GM12892 (cell line): ENCODE data around the gene SLC13A2.

ENCODE experiments used
- POLR2A ChIP-seq: IDR thresholded peaks from 2 replicates; pipeline ENCODE4 v1.6.1; 2011; ENCODE audit warnings: low read depth, low read length, control low read depth
- TAF1 ChIP-seq: IDR thresholded peaks from 2 replicates; pipeline ENCODE4 v1.6.1; 2011; ENCODE audit warnings: low read depth, mild to moderate bottlenecking, control low read depth, low read length, borderline replicate concordance

- TF ChIP-seq POLR2A: no peak
- no peak for TF ChIP-seq TAF1
Observed at GRCh38 chr17:28518132-28518531, 44.7 kb downstream of the SLC13A2 start.
